OCI-LY1 (cell line): ENCODE results near the gene PARD3.
"Not testable (repeated sequence)": the region's sequence is repeated elsewhere in the genome, so short reads cannot be mapped to it uniquely, and the experiment has no call there.

ENCODE experiments used
- H2AFZ ChIP-seq: fragments of 200-600 bp; sonication (generic), shearing (Covaris generic); 2 replicates; pipeline ENCODE4 v1.6.0; 2014; ENCODE audit warnings: antibody characterized with exemption, mild to moderate bottlenecking, low read length
- H3F3A ChIP-seq: fragments of 200-600 bp; sonication (generic), shearing (Covaris generic); 2 replicates; pipeline ENCODE4 v1.6.0; 2014; ENCODE audit warnings: mild to moderate bottlenecking, antibody characterized with exemption, low read length, moderate library complexity; ENCODE audit not compliant: insufficient read depth
- H3K27ac ChIP-seq: fragments of 200-600 bp; sonication (generic); 2 replicates; pipeline ENCODE4 v1.5.1; 2014; ENCODE audit warnings: low read length, mixed run types, mild to moderate bottlenecking, low read depth; ENCODE audit not compliant: poor library complexity, severe bottlenecking
- H3K27me3 ChIP-seq: fragments of 200-600 bp; sonication (generic); 2 replicates; pipeline ENCODE4 v1.6.0; 2014; ENCODE audit warnings: antibody characterized with exemption, mild to moderate bottlenecking, low read length, moderate library complexity; ENCODE audit not compliant: insufficient read depth
- H3K36me3 ChIP-seq: fragments of 200-600 bp; sonication (generic); 2 replicates; pipeline ENCODE4 v1.6.1; 2014; ENCODE audit warnings: mild to moderate bottlenecking, antibody characterized with exemption, low read length, moderate library complexity, mixed read lengths; ENCODE audit not compliant: insufficient read depth
- H3K4me1 ChIP-seq: fragments of 200-600 bp; sonication (generic); 2 replicates; pipeline ENCODE4 v1.5.1; 2014; ENCODE audit warnings: mild to moderate bottlenecking, low read length, moderate library complexity; ENCODE audit not compliant: insufficient read depth, severe bottlenecking
- H3K4me2 ChIP-seq: fragments of 200-600 bp; sonication (generic), shearing (Covaris generic); 2 replicates; pipeline ENCODE4 v1.6.1; 2014; ENCODE audit warnings: low read length
- H3K4me3 ChIP-seq: fragments of 200-600 bp; sonication (generic); 2 replicates; pipeline ENCODE4 v1.5.1; 2014; ENCODE audit warnings: low read length, low read depth, mild to moderate bottlenecking, mixed read lengths; ENCODE audit not compliant: poor library complexity, severe bottlenecking
- H3K79me2 ChIP-seq: fragments of 200-600 bp; shearing (Covaris generic); 2 replicates; pipeline ENCODE4 v1.6.1; 2016; ENCODE audit warnings: mixed run types, low read length, mixed read lengths; ENCODE audit not compliant: insufficient read depth
- H3K9ac ChIP-seq: fragments of 200-600 bp; sonication (generic), shearing (Covaris generic); 2 replicates; pipeline ENCODE4 v1.6.1; 2014; ENCODE audit warnings: mild to moderate bottlenecking, low read length, mixed read lengths
- H3K9me2 ChIP-seq: fragments of 200-600 bp; sonication (generic), shearing (Covaris generic); 2 replicates; pipeline ENCODE4 v1.6.1; 2014; ENCODE audit warnings: low read depth, mild to moderate bottlenecking, low read length, mixed read lengths
- H3K9me3 ChIP-seq: fragments of 200-600 bp; shearing (Covaris generic); 2 replicates; pipeline ENCODE4 v1.6.1; 2014; ENCODE audit warnings: low read length, mixed read lengths
- H4K20me1 ChIP-seq: fragments of 200-600 bp; sonication (generic), shearing (Covaris generic); 2 replicates; pipeline ENCODE4 v1.6.0; 2016; ENCODE audit warnings: mild to moderate bottlenecking, low read length; ENCODE audit not compliant: insufficient read depth
- CTCF ChIP-seq: fragments of 200-600 bp; sonication (generic), shearing (Covaris generic); IDR thresholded peaks from 2 replicates; pipeline ENCODE4 v1.5.1; 2017; ENCODE audit warnings: mild to moderate bottlenecking, antibody characterized with exemption, low read length, moderate library complexity, mixed read lengths
- EZH2 ChIP-seq: fragments of 200-600 bp; sonication (generic), shearing (Covaris generic); IDR thresholded peaks from 2 replicates; pipeline ENCODE4 v1.8.0; 2017; ENCODE audit warnings: borderline replicate concordance, mixed run types, mild to moderate bottlenecking, antibody characterized with exemption, low read length, moderate library complexity, mixed read lengths

Gene PARD3

GRCh38 chr10:34850036-34850435 is 34.9 kb upstream of the PARD3 start:
- no peaks in the 10 kb centered on the region for H3K9me3 ChIP-seq
- H4K20me1 ChIP-seq: no peaks in the 10 kb centered on the region
- H3K27ac ChIP-seq: no peak overlapping the region
- H3K4me1 ChIP-seq: no peaks in the 10 kb centered on the region
- no peaks in the 10 kb centered on the region for H3K79me2 ChIP-seq
- H3K4me3 ChIP-seq: no peak overlapping the region
- TF ChIP-seq EZH2: no peak
- TF ChIP-seq CTCF: no peak
- H3K9me2 ChIP-seq: no peaks in the 10 kb centered on the region
- H3K4me2 ChIP-seq: no peak overlapping the region
- no peak overlapping the region for H3K9ac ChIP-seq
- H3F3A ChIP-seq: no peaks in the 10 kb centered on the region
- H3K27me3 ChIP-seq: no peaks in the 10 kb centered on the region
- no peaks in the 10 kb centered on the region for H3K36me3 ChIP-seq
- H2AFZ ChIP-seq: no peak overlapping the region

- Histone ChIP-seq H2AFZ (no peak overlapping the region), H3K27ac (no peak overlapping the region), H3K27me3 (no peaks in the 10 kb centered on the region), H3K4me1 (no peaks in the 10 kb centered on the region), H3K79me2 (no peaks in the 10 kb centered on the region), H3K4me2 (no peak overlapping the region), H3K9me2 (no peaks in the 10 kb centered on the region), H3K9me3 (no peaks in the 10 kb centered on the region), H3F3A (no peaks in the 10 kb centered on the region), H4K20me1 (no peaks in the 10 kb centered on the region), H3K9ac (no peak overlapping the region), H3K36me3 (no peaks in the 10 kb centered on the region), H3K4me3 (no peak overlapping the region)
- TF ChIP-seq EZH2: no peak
- no peak for TF ChIP-seq CTCF
These were observed 30.0 kb upstream of the PARD3 start for GRCh38 chr10:34845070-34845469.

GRCh38 chr10:34844448-34844847 is 29.4 kb upstream of the PARD3 start:
- Histone ChIP-seq H3K4me3 (no peak overlapping the region), H2AFZ (no peak overlapping the region), H3K27ac (no peak overlapping the region), H3K36me3 (no peaks in the 10 kb centered on the region), H4K20me1 (no peaks in the 10 kb centered on the region), H3K4me1 (no peaks in the 10 kb centered on the region), H3K27me3 (no peaks in the 10 kb centered on the region), H3K9ac (no peak overlapping the region), H3K4me2 (no peak overlapping the region), H3F3A (no peaks in the 10 kb centered on the region), H3K79me2 (no peaks in the 10 kb centered on the region), H3K9me3 (no peaks in the 10 kb centered on the region), H3K9me2 (no peaks in the 10 kb centered on the region)
- TF ChIP-seq EZH2: no peak
- no peak for TF ChIP-seq CTCF

GRCh38 chr10:34843470-34843869 is 28.4 kb upstream of the PARD3 start:
- H2AFZ ChIP-seq, H3K4me2 ChIP-seq, H4K20me1 ChIP-seq, H3K9me2 ChIP-seq, H3K79me2 ChIP-seq, H3K9ac ChIP-seq, H3K4me3 ChIP-seq, H3K36me3 ChIP-seq, H3K4me1 ChIP-seq, H3F3A ChIP-seq, H3K9me3 ChIP-seq, H3K27me3 ChIP-seq, H3K27ac ChIP-seq: not testable (repeated sequence)
